ENCODE results near the gene TPK1.

- TF ChIP-seq CTCF (conservative IDR thresholded peaks at IDR 0.05; ENCODE audit: low read depth, low read length): no peak
- no peak for TF ChIP-seq CHD1 (IDR thresholded peaks at IDR 0.05; ENCODE audit: low read depth, low read length)
- no peak for TF ChIP-seq RCOR1 (IDR thresholded peaks at IDR 0.05; ENCODE audit: insufficient replicate concordance, low read length)
- TF ChIP-seq MXI1 (IDR thresholded peaks at IDR 0.05; ENCODE audit: borderline replicate concordance, low read depth, low read length): no peak
- no peak for TF ChIP-seq MAFK (IDR thresholded peaks at IDR 0.05; ENCODE audit: low read depth, low read length)
- no peak for TF ChIP-seq MAZ (IDR thresholded peaks at IDR 0.05; ENCODE audit: borderline replicate concordance, low read depth, low read length)
- no peak for TF ChIP-seq POLR2A (IDR thresholded peaks at IDR 0.05; ENCODE audit: low read depth, low read length)
- TF ChIP-seq CEBPB (IDR thresholded peaks at IDR 0.05; ENCODE audit: low read depth, low read length): no peak
- no peak for TF ChIP-seq SMC3 (IDR thresholded peaks at IDR 0.05; ENCODE audit: low read depth, low read length)
- no peak for TF ChIP-seq BHLHE40 (IDR thresholded peaks at IDR 0.05; ENCODE audit: low read depth, low read length)
- no peak for TF ChIP-seq RFX5 (IDR thresholded peaks at IDR 0.05; ENCODE audit: low read depth, low read length)
These were observed 290.5 kb downstream of the TPK1 start for GRCh38 chr7:144545330-144545729.
